H1 (cell line): ENCODE results near the gene PDE8B.

Source experiments
- BACH1 ChIP-seq: IDR thresholded peaks from 2 replicates; pipeline ENCODE4 v1.6.1; 2012; ENCODE audit warnings: low read length, improper control_type of control experiment
- CBX5 ChIP-seq: fragments of 300-800, 300-1000 bp; sonication (generic); IDR thresholded peaks from 2 replicates; pipeline ENCODE4 v1.7.1; 2016; ENCODE audit warnings: antibody characterized with exemption, low read length, low read depth
- CREB1 ChIP-seq: IDR thresholded peaks from 2 replicates; pipeline ENCODE4 v1.6.1; 2012; ENCODE audit warnings: inconsistent platforms
- EGR1 ChIP-seq: IDR thresholded peaks from 2 replicates; pipeline ENCODE4 v1.6.1; 2011; ENCODE audit warnings: low read depth, low read length, borderline replicate concordance
- EZH2 ChIP-seq: fragments of 200-600 bp; sonication (generic); IDR thresholded peaks from 2 replicates; pipeline ENCODE4 v1.7.1; 2012; ENCODE audit warnings: low read depth, mild to moderate bottlenecking, moderate library complexity, low read length, inconsistent platforms; ENCODE audit not compliant: severe bottlenecking
- MAFK ChIP-seq: IDR thresholded peaks from 2 replicates; pipeline ENCODE4 v1.6.1; 2012; ENCODE audit warnings: low read depth, mild to moderate bottlenecking, improper control_type of control experiment, low read length
- POLR2A ChIP-seq, 2 experiments: IDR thresholded peaks; 1 replicate in 1 of 2; 2 replicates in 1 of 2; pipeline ENCODE4 v1.6.1; 2011; ENCODE audit warnings: low read depth in 2 of 2, low read length in 2 of 2, mild to moderate bottlenecking in 2 of 2; ENCODE audit errors: control extremely low read depth in 1 of 2
- SIN3A ChIP-seq, 2 experiments: IDR thresholded peaks in 1 of 2; conservative IDR thresholded peaks in 1 of 2; 2 replicates each; pipeline ENCODE4 v1.6.1; 2011 to 2012; ENCODE audit warnings: low read length in 2 of 2, improper control_type of control experiment in 1 of 2, low read depth in 1 of 2, mild to moderate bottlenecking in 1 of 2
- SIRT6 ChIP-seq: IDR thresholded peaks from one replicate; pipeline ENCODE4 v1.7.1; 2012; ENCODE audit warnings: low read length, inconsistent platforms
- SRF ChIP-seq: IDR thresholded peaks from 2 replicates; pipeline ENCODE4 v1.6.1; 2011; ENCODE audit warnings: mild to moderate bottlenecking, low read depth, low read length, moderate library complexity
- TBP ChIP-seq: IDR thresholded peaks from 2 replicates; pipeline ENCODE4 v1.6.1; 2011; ENCODE audit warnings: low read depth, low read length, improper control_type of control experiment
- TF ChIP-seq, protein P1 (sequence below): IDR thresholded peaks from 2 replicates; pipeline ENCODE4 v1.6.1; 2012; ENCODE audit warnings: low read length, inconsistent platforms
- TF ChIP-seq, protein P2 (sequence below): IDR thresholded peaks from 2 replicates; pipeline ENCODE4 v1.6.1; 2012; ENCODE audit warnings: inconsistent platforms
- TF ChIP-seq, protein P3 (sequence below), 3 experiments: IDR thresholded peaks; 1 replicate in 2 of 3; 2 replicates in 1 of 3; pipeline versions ENCODE4 v1.5.1 to v1.6.1; 2011; ENCODE audit warnings: low read length in 3 of 3, mild to moderate bottlenecking in 3 of 3, inconsistent platforms in 2 of 3, low read depth in 1 of 3, moderate library complexity in 1 of 3; ENCODE audit not compliant: insufficient read depth in 1 of 3; ENCODE audit errors: control extremely low read depth in 1 of 3

DNA sequence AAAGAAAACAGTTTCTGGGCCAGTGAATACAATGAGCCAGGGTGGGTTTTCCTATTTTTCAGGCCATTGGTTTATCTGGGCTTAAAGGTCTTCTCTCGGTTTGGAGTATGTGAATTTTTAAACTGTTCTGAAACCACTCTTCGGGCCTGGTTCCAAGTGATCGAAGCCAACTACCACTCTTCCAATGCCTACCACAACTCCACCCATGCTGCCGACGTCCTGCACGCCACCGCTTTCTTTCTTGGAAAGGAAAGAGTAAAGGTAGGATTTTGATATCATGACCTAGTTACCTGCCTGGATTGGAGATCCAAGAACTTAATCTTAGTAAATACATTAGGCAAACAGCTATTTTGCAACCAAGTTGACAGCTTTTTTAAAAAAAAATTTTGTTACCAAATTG lies 202.6 kb downstream of the PDE8B start:
- TF ChIP-seq POLR2A (IDR thresholded peaks at IDR 0.05; ENCODE audit: control extremely low read depth in 1 of 2, low read depth in 2 of 2, low read length in 2 of 2) (no peak), EZH2 (no peak), EGR1 (no peak), SIRT6 (no peak), CBX5 (no peak), SRF (no peak), TBP (no peak), MAFK (no peak), BACH1 (no peak), CREB1 (no peak), SIN3A (conservative IDR thresholded peaks at IDR 0.05 in 1 of 2, IDR thresholded peaks at IDR 0.05 in 1 of 2; ENCODE audit: low read depth in 1 of 2, low read length in 2 of 2) (no peak)
- TF ChIP-seq, protein P1, sequence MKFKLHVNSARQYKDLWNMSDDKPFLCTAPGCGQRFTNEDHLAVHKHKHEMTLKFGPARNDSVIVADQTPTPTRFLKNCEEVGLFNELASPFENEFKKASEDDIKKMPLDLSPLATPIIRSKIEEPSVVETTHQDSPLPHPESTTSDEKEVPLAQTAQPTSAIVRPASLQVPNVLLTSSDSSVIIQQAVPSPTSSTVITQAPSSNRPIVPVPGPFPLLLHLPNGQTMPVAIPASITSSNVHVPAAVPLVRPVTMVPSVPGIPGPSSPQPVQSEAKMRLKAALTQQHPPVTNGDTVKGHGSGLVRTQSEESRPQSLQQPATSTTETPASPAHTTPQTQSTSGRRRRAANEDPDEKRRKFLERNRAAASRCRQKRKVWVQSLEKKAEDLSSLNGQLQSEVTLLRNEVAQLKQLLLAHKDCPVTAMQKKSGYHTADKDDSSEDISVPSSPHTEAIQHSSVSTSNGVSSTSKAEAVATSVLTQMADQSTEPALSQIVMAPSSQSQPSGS = no peak
- TF ChIP-seq, protein P2, sequence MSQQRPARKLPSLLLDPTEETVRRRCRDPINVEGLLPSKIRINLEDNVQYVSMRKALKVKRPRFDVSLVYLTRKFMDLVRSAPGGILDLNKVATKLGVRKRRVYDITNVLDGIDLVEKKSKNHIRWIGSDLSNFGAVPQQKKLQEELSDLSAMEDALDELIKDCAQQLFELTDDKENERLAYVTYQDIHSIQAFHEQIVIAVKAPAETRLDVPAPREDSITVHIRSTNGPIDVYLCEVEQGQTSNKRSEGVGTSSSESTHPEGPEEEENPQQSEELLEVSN = no peak
- TF ChIP-seq, protein P3, sequence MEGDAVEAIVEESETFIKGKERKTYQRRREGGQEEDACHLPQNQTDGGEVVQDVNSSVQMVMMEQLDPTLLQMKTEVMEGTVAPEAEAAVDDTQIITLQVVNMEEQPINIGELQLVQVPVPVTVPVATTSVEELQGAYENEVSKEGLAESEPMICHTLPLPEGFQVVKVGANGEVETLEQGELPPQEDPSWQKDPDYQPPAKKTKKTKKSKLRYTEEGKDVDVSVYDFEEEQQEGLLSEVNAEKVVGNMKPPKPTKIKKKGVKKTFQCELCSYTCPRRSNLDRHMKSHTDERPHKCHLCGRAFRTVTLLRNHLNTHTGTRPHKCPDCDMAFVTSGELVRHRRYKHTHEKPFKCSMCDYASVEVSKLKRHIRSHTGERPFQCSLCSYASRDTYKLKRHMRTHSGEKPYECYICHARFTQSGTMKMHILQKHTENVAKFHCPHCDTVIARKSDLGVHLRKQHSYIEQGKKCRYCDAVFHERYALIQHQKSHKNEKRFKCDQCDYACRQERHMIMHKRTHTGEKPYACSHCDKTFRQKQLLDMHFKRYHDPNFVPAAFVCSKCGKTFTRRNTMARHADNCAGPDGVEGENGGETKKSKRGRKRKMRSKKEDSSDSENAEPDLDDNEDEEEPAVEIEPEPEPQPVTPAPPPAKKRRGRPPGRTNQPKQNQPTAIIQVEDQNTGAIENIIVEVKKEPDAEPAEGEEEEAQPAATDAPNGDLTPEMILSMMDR (IDR thresholded peaks at IDR 0.05; ENCODE audit: control extremely low read depth in 1 of 3, insufficient read depth in 1 of 3, low read depth in 1 of 3, low read length in 3 of 3) = no peak
